LNCaP clone FGC (cell line): ENCODE measurements around the gene CFAP99.
A peak's percentile ranks its signal among the peaks of the same experiment; 100 is the strongest.

Experiments
- DNase-seq: peaks from one replicate; pipeline ENCODE4 v3.0.0-alpha.2; 2011; ENCODE audit warnings: low read depth
- H3K4me3 ChIP-seq: 2 replicates; pipeline ENCODE4 v1.5.1; 2011; ENCODE audit warnings: mild to moderate bottlenecking, low read depth, low read length, control low read depth
- TF ChIP-seq, protein P1 (sequence below): IDR thresholded peaks from 2 replicates; pipeline ENCODE4 v1.5.1; 2012; ENCODE audit warnings: mild to moderate bottlenecking; ENCODE audit not compliant: control insufficient read depth, insufficient read depth; ENCODE audit errors: extremely low read depth

The CFAP99 gene

DNA sequence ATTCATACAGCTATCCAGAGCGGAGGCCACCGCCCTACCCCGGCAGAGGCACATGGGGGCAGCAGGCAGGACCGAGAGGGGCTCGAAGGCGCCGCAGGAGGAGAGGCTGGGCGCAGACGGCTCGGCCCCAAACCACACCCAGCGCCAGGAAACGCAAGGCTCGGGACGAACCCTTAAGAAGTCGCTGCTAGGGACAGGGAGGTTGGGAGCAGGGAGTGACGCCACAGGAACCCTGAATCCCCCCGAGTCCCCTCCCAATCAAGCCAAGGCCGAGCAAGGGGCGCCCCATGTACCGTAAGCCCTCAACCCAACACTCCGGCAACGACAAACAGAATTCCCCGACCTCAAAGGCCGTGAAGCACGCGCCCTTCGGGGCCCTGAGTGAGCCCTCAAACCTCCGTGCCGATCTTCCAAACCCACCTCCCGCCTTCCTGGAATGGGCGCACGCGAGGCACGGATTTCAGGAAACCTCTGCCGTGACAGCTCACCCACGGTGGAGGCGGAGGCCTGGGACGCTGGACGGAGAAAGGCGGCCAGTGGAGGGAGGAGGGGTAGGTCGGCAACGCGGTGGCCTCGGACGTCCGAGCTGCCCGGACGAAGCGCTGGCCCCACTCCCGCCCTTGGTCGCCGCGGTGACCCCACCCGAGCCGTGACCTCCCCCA, 2.1 kb upstream of the CFAP99 start:
- DNase-seq, result no peak
- no peak overlapping the region for H3K4me3 ChIP-seq
- TF ChIP-seq, protein P1, sequence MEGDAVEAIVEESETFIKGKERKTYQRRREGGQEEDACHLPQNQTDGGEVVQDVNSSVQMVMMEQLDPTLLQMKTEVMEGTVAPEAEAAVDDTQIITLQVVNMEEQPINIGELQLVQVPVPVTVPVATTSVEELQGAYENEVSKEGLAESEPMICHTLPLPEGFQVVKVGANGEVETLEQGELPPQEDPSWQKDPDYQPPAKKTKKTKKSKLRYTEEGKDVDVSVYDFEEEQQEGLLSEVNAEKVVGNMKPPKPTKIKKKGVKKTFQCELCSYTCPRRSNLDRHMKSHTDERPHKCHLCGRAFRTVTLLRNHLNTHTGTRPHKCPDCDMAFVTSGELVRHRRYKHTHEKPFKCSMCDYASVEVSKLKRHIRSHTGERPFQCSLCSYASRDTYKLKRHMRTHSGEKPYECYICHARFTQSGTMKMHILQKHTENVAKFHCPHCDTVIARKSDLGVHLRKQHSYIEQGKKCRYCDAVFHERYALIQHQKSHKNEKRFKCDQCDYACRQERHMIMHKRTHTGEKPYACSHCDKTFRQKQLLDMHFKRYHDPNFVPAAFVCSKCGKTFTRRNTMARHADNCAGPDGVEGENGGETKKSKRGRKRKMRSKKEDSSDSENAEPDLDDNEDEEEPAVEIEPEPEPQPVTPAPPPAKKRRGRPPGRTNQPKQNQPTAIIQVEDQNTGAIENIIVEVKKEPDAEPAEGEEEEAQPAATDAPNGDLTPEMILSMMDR, result no peak

DNA sequence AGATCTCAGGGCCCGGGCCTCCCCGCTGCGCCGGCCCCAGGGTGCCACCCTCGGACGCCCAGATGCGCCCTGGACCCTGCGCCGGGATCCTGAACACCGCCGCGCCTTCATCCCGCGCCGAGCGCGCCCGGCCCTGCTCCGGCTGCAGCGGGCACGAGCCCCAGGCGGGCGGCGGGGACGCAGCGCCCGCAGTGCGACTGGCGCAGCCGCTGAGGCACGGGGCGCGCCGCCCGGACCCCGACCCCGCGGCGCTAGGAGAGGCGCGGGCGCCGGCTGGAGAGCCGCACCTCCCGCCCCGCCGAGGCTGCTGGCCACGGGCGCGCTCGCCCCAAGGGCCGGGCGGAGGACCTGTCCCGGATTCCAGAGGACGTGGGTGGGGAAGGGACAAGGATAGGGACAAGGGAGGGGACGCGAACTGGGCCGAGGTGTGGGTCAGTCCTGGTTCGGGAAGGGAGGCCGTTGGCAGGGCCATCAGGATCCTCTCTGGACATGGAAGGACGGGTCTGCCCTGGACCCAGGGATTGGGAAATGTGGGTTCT, 1.5 kb upstream of the CFAP99 start:
- TF ChIP-seq, protein P1, result no peak
- peak overlapping the region; percentile 61 for H3K4me3 ChIP-seq
- DNase-seq, result no peak

DNA sequence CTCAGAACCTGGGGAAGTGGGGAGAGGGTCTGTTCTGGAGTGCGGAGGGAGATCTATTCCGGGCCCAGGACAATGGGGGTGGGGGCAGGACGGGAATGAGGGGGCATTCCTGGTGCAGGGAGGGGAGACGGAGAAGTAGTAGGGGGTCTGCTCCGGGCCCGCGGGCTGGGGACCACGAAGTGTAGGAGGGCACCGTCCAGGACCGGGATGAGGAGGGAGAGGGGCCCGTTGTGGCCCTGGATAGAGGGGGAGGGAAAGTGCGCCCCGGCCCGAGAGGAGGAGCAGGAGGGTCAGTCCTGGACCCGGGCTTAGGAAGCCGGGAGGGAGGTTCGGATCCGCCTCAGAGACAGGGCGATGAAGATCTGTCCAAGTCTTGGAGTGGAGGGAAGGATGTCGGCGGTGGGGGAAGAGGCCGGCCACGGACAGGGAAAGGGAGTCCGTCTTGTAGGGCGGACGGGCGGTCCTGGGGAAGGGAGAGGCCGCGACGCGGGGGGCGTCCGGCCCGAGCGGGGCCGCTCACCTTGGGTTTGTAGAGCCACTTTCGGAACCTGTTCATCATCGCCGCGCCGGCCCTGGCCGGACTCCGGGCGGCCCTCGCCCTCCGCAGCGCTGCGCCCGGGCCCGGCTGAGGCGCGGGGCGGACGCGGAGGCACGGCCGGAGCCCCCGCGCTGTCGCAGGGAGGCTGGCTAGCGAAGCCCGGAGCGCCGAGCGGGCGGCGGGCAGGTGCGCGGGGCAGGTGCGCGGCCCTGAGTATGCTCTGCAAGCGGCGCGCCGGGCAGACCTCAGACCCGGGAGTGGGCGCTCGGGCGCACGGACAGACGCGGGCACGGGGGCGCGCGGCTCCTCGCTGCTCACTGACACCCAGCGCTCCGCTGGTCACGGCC, 748 bp upstream of the CFAP99 start, which contains the start of gene ZFYVE28:
ZFYVE28 (minus strand) TSS at position 881 of the 885 bp plus-strand sequence; CDS start at position 559, 322 bp downstream.
- peak within 1 kb of the TSS; percentile 61 for H3K4me3 ChIP-seq
- TF ChIP-seq, protein P1, result no peak
- DNase-seq, result no peak

DNA sequence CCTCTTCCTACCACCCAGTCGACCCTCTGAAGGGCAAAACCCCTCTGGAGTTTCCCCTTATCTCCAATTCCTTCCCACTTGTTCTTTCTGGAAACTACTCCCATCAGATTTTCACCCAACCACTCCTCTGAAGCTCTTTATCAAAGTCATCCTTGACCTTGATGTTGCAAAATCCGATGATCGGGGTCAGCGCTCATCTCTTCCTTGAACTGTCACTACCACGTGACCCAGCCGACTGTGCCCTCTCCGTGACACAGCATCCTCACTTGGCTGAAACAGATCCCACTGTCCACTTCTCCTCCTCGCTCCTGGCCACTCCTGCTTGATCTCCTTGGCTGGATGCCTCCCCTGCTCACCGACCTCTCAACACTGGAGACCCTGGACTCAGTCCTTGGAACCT, 1.1 kb downstream of the CFAP99 start:
- TF ChIP-seq, protein P1, result no peak
- no peak overlapping the region for H3K4me3 ChIP-seq
- no peak for DNase-seq

DNA sequence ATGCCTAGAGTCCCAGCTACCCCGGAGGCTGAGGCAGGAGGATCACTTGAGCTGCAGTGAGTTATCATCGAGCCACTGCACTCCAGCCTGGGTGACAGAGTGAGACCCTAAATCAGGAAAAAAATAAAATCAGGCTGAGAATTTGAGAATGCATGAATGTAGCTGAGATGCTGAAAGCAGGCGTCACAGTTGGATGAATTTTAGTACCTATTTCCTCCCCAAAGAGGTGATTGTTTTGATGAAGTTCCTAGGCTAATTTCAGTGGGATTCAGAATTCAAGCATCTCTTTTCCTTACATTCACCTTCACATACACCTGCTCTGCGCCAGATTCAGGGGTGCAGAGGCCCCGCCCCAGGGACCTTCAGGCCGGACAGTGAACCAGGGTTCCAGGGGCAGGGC, 3.2 kb downstream of the CFAP99 start:
- no peak for DNase-seq
- no peak overlapping the region for H3K4me3 ChIP-seq
- TF ChIP-seq, protein P1, result no peak

DNA sequence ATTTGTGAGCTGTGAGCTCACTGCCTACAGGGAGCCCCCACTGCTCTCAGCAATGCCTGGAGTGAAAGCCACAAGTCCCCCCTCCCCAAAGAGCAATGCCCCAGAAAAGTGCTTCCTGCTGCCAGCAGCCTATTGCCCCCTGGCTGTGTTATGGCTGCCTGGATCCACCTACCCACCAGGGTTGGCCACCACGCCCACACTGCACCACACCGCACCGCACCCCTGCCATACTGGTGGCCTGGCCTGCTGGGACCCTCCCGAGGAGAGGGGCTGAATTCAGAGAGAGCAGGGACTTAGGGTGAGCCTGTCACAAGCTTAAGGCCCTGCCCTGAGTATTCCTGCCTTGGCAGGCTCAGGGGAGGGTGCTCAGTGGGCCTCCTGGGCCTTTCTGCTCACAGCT, 4.3 kb downstream of the CFAP99 start:
- DNase-seq, result no peak
- TF ChIP-seq, protein P1, result no peak
- H3K4me3 ChIP-seq, result no peak overlapping the region
